H9 (cell line): ENCODE measurements around the gene TOMM70. TPM values are rescaled to one million over a fixed set of nuclear protein-coding genes. Genes with fewer than 3 reads are reported as not detected.

Experiments
- DNase-seq: peaks from one replicate; pipeline ENCODE4 v3.0.0-alpha.2; 2017
- H2AFZ ChIP-seq: one replicate; pipeline ENCODE4 v1.6.1; 2013; ENCODE audit warnings: mild to moderate bottlenecking, low read length, control low read depth, moderate library complexity
- H2AK5ac ChIP-seq: 2 replicates; pipeline ENCODE4 v1.6.1; 2013; ENCODE audit warnings: low read length, control low read depth, mixed read lengths; ENCODE audit not compliant: insufficient read length
- H2BK120ac ChIP-seq: one replicate; pipeline ENCODE4 v1.6.1; 2013; ENCODE audit warnings: low read depth, mild to moderate bottlenecking, low read length, control low read depth, inconsistent platforms; ENCODE audit not compliant: poor library complexity, severe bottlenecking
- H2BK12ac ChIP-seq: 2 replicates; pipeline ENCODE4 v1.6.1; 2013; ENCODE audit warnings: low read length, control low read depth, mixed read lengths, low read depth; ENCODE audit not compliant: insufficient read length
- H2BK15ac ChIP-seq: 2 replicates; pipeline ENCODE4 v1.6.1; 2013; ENCODE audit warnings: low read depth, low read length, control low read depth
- H2BK20ac ChIP-seq: one replicate; pipeline ENCODE4 v1.6.1; 2013; ENCODE audit warnings: low read depth, mild to moderate bottlenecking, low read length, control low read depth, inconsistent platforms; ENCODE audit not compliant: poor library complexity, severe bottlenecking
- H2BK5ac ChIP-seq: 2 replicates; pipeline ENCODE4 v1.6.1; 2013; ENCODE audit warnings: low read length, control low read depth, mixed read lengths; ENCODE audit not compliant: insufficient read length
- H3K14ac ChIP-seq: 2 replicates; pipeline ENCODE4 v1.6.1; 2013; ENCODE audit warnings: low read length, control low read depth; ENCODE audit not compliant: insufficient read depth
- H3K18ac ChIP-seq: 2 replicates; pipeline ENCODE4 v1.6.1; 2013; ENCODE audit warnings: low read depth, mild to moderate bottlenecking, mixed read lengths, low read length, control low read depth; ENCODE audit not compliant: insufficient read length
- H3K23ac ChIP-seq: 2 replicates; pipeline ENCODE4 v1.6.1; 2013; ENCODE audit warnings: low read length, control low read depth, mixed read lengths, low read depth; ENCODE audit not compliant: insufficient read length
- H3K23me2 ChIP-seq: 2 replicates; pipeline ENCODE4 v1.6.1; 2013; ENCODE audit warnings: low read depth, mild to moderate bottlenecking, mixed read lengths, low read length, control low read depth; ENCODE audit not compliant: insufficient read length, poor library complexity, severe bottlenecking
- H3K27ac ChIP-seq: 2 replicates; pipeline ENCODE4 v1.5.1; 2013; ENCODE audit warnings: low read length, control low read depth, mixed read lengths, low read depth; ENCODE audit not compliant: insufficient read length
- H3K27me3 ChIP-seq: 2 replicates; pipeline ENCODE4 v1.6.1; 2013; ENCODE audit warnings: low read length, control low read depth, inconsistent platforms; ENCODE audit not compliant: insufficient read depth
- H3K4ac ChIP-seq: 2 replicates; pipeline ENCODE4 v1.6.1; 2013; ENCODE audit warnings: low read depth, mild to moderate bottlenecking, control low read depth, inconsistent platforms, low read length, moderate library complexity
- H3K4me1 ChIP-seq: 2 replicates; pipeline ENCODE4 v1.6.1; 2013; ENCODE audit warnings: low read length, control low read depth, inconsistent platforms; ENCODE audit not compliant: insufficient read depth
- H3K4me2 ChIP-seq: 2 replicates; pipeline ENCODE4 v1.6.1; 2013; ENCODE audit warnings: low read length, control low read depth, mixed read lengths; ENCODE audit not compliant: insufficient read length, insufficient read depth
- H3K56ac ChIP-seq: 2 replicates; pipeline ENCODE4 v1.6.1; 2013; ENCODE audit warnings: low read depth, mild to moderate bottlenecking, mixed read lengths, low read length, control low read depth; ENCODE audit not compliant: insufficient read length
- H3K79me1 ChIP-seq: 2 replicates; pipeline ENCODE4 v1.6.1; 2013; ENCODE audit warnings: low read depth, mild to moderate bottlenecking, moderate library complexity, low read length, control low read depth, inconsistent platforms; ENCODE audit not compliant: insufficient read depth, poor library complexity, severe bottlenecking
- H3K79me2 ChIP-seq: 2 replicates; pipeline ENCODE4 v1.6.1; 2013; ENCODE audit warnings: low read length, control low read depth, inconsistent platforms; ENCODE audit not compliant: insufficient read depth
- H3K9ac ChIP-seq: 2 replicates; pipeline ENCODE4 v1.6.1; 2013; ENCODE audit warnings: low read length, control low read depth, mixed read lengths; ENCODE audit not compliant: insufficient read length; ENCODE audit errors: extremely low read depth
- H3K9me3 ChIP-seq: one replicate; pipeline ENCODE4 v1.6.1; 2013; ENCODE audit warnings: low read depth, low read length, inconsistent platforms; ENCODE audit not compliant: control insufficient read depth
- H3T11ph ChIP-seq: one replicate; pipeline ENCODE4 v1.6.1; 2013; ENCODE audit warnings: mild to moderate bottlenecking, low read length, control low read depth, inconsistent platforms
- H4K20me1 ChIP-seq: one replicate; pipeline ENCODE4 v1.6.1; 2013; ENCODE audit not compliant: control insufficient read depth, insufficient read length, insufficient read depth
- H4K5ac ChIP-seq: 2 replicates; pipeline ENCODE4 v1.6.1; 2013; ENCODE audit warnings: low read depth, mild to moderate bottlenecking, mixed read lengths, low read length, control low read depth; ENCODE audit not compliant: insufficient read length
- H4K8ac ChIP-seq: replicated peaks from 2 replicates; pipeline ENCODE4 v1.6.1; 2013; ENCODE audit warnings: low read length, control low read depth, mixed read lengths, low read depth; ENCODE audit not compliant: insufficient read length
- H4K91ac ChIP-seq: 2 replicates; pipeline ENCODE4 v1.6.1; 2013; ENCODE audit warnings: low read depth, mild to moderate bottlenecking, moderate library complexity, mixed read lengths, low read length, control low read depth; ENCODE audit not compliant: insufficient read length
- H3K27ac Mint-ChIP-seq, 3 experiments: 2 replicates in 2 of 3; 3 replicates in 1 of 3; pipeline ENCODE4 v1.8.0; 2020 to 2021; ENCODE audit warnings: mixed read lengths in 3 of 3, mild to moderate bottlenecking in 1 of 3, moderate library complexity in 1 of 3
- H3K27me3 Mint-ChIP-seq: 2 replicates; pipeline ENCODE4 v1.8.0; 2021; ENCODE audit warnings: low read depth, mild to moderate bottlenecking, moderate library complexity, mixed read lengths
- H3K36me3 Mint-ChIP-seq, 3 experiments: 2 replicates in 2 of 3; 3 replicates in 1 of 3; pipeline ENCODE4 v1.8.0; 2020 to 2021; ENCODE audit warnings: low read depth in 3 of 3, mixed read lengths in 3 of 3; ENCODE audit not compliant: insufficient read depth in 1 of 3
- H3K4me1 Mint-ChIP-seq, 2 experiments: 2 replicates each; pipeline ENCODE4 v1.8.0; 2020; ENCODE audit warnings: mixed read lengths in 2 of 2
- H3K4me3 Mint-ChIP-seq, 2 experiments: 2 replicates in 1 of 2; 3 replicates in 1 of 2; pipeline ENCODE4 v1.8.0; 2020 to 2021; ENCODE audit warnings: mild to moderate bottlenecking in 2 of 2, mixed read lengths in 2 of 2, moderate library complexity in 1 of 2
- H3K9me3 Mint-ChIP-seq, 2 experiments: 2 replicates in 1 of 2; 3 replicates in 1 of 2; pipeline ENCODE4 v1.8.0; 2020; ENCODE audit warnings: mild to moderate bottlenecking in 2 of 2, mixed read lengths in 2 of 2, moderate library complexity in 1 of 2
- WGBS: extraction: QIAGEN DNeasy Blood & Tissue Kit; methylation state at CpG from one replicate; pipeline ENCODE4 v1.1.7; 2013; ENCODE audit warnings: missing lambda C conversion rate, low lambda C conversion rate, mixed read lengths; ENCODE audit not compliant: insufficient read length; ENCODE audit errors: extremely low coverage; 5-methylcytosine and 5-hydroxymethylcytosine counted together
- total RNA-seq: library from RNA; stranded (reverse); gene quantifications from 2 replicates; pipeline ENCODE4 v1.2.1, GENCODE V29; 2021
- TF ChIP-seq, protein P1 (sequence below): fragments of 200-600 bp; sonication (generic); conservative IDR thresholded peaks from 3 replicates; pipeline ENCODE4 v1.8.0; 2021; ENCODE audit warnings: antibody characterized with exemption, mild to moderate bottlenecking

The TOMM70 gene
- total RNA-seq, 1 experiment from 2014 or later, result 53.0 TPM

- Histone ChIP-seq H3K14ac (no peak overlapping the region), H2BK120ac (no peak overlapping the region), H4K5ac (no peak overlapping the region), H3K79me2 (no peaks in the 10 kb centered on the region), H3K4me1 (no peaks in the 10 kb centered on the region), H3K27ac (no peak overlapping the region), H4K20me1 (no peaks in the 10 kb centered on the region), H2BK12ac (no peak overlapping the region), H3K23ac (no peak overlapping the region), H2BK5ac (no peak overlapping the region), H3K56ac (no peak overlapping the region), H4K91ac (no peak overlapping the region), H3K9me3 (no peaks in the 10 kb centered on the region), H4K8ac (no peak overlapping the region), H3K79me1 (no peaks in the 10 kb centered on the region), H2BK20ac (no peak overlapping the region), H3K18ac (no peak overlapping the region), H3K27me3 (no peaks in the 10 kb centered on the region), H3K9ac (no peak overlapping the region), H3K4ac (no peak overlapping the region), H2AFZ (no peak overlapping the region), H2BK15ac (no peak overlapping the region), H2AK5ac (no peak overlapping the region), H3K4me2 (no peak overlapping the region), H3K23me2 (no peaks in the 10 kb centered on the region), H3T11ph (no peak overlapping the region)
- H3K36me3 Mint-ChIP-seq, result peaks cover 12 to 43% (median 27%) of the 10 kb centered on the region in 3 experiments; a peak in 6 of 7 replicates
- TF ChIP-seq, protein P1, sequence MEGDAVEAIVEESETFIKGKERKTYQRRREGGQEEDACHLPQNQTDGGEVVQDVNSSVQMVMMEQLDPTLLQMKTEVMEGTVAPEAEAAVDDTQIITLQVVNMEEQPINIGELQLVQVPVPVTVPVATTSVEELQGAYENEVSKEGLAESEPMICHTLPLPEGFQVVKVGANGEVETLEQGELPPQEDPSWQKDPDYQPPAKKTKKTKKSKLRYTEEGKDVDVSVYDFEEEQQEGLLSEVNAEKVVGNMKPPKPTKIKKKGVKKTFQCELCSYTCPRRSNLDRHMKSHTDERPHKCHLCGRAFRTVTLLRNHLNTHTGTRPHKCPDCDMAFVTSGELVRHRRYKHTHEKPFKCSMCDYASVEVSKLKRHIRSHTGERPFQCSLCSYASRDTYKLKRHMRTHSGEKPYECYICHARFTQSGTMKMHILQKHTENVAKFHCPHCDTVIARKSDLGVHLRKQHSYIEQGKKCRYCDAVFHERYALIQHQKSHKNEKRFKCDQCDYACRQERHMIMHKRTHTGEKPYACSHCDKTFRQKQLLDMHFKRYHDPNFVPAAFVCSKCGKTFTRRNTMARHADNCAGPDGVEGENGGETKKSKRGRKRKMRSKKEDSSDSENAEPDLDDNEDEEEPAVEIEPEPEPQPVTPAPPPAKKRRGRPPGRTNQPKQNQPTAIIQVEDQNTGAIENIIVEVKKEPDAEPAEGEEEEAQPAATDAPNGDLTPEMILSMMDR, result no peak
- no peak overlapping the region for H3K4me3 Mint-ChIP-seq
- no peaks in the 10 kb centered on the region for H3K4me1 Mint-ChIP-seq
- no peaks in the 10 kb centered on the region for H3K9me3 Mint-ChIP-seq
- no peak for DNase-seq
- H3K27me3 Mint-ChIP-seq, result no peaks in the 10 kb centered on the region
- no CpG with 5 or more reads among the region's 5 CpGs for WGBS
- H3K27ac Mint-ChIP-seq, result no peak overlapping the region
These were observed 52.2 kb downstream of the TOMM70 start for GRCh38 chr3:100348727-100349126.
